OCI-LY7 (cell line): ENCODE measurements around the gene ATP9B.

Experiments used
- CTCF ChIP-seq: fragments of 200-600 bp; sonication (generic); conservative IDR thresholded peaks from 2 replicates; pipeline ENCODE4 v1.5.1; 2014; ENCODE audit warnings: mild to moderate bottlenecking, antibody characterized with exemption, low read length, moderate library complexity, mixed read lengths
- EZH2phosphoT487 ChIP-seq: fragments of 200-600 bp; sonication (generic); IDR thresholded peaks from 2 replicates; pipeline ENCODE4 v1.6.1; 2018; ENCODE audit warnings: low read depth, borderline replicate concordance, mild to moderate bottlenecking, mixed run types, antibody characterized with exemption, low read length, moderate library complexity, mixed read lengths

GRCh38 chr18:79427368-79428225 is 358.4 kb downstream of the ATP9B start:
- TF ChIP-seq CTCF (no peak), EZH2phosphoT487 (no peak)
